Measurements from ENCODE around the gene SCAMP2.

GRCh38 chr15:74800559-74801094 is 72.5 kb downstream of the SCAMP2 start:
- TF ChIP-seq, protein P1, sequence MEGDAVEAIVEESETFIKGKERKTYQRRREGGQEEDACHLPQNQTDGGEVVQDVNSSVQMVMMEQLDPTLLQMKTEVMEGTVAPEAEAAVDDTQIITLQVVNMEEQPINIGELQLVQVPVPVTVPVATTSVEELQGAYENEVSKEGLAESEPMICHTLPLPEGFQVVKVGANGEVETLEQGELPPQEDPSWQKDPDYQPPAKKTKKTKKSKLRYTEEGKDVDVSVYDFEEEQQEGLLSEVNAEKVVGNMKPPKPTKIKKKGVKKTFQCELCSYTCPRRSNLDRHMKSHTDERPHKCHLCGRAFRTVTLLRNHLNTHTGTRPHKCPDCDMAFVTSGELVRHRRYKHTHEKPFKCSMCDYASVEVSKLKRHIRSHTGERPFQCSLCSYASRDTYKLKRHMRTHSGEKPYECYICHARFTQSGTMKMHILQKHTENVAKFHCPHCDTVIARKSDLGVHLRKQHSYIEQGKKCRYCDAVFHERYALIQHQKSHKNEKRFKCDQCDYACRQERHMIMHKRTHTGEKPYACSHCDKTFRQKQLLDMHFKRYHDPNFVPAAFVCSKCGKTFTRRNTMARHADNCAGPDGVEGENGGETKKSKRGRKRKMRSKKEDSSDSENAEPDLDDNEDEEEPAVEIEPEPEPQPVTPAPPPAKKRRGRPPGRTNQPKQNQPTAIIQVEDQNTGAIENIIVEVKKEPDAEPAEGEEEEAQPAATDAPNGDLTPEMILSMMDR (IDR thresholded peaks at IDR 0.05; ENCODE audit: poor library complexity, severe bottlenecking) = no peak
- no peak for TF ChIP-seq POLR2AphosphoS5 (IDR thresholded peaks at IDR 0.05)
- no peak for TF ChIP-seq EZH2 (IDR thresholded peaks at IDR 0.05; ENCODE audit: borderline replicate concordance, insufficient read depth, low read length, poor library complexity, severe bottlenecking)
